ENCODE results near the gene ZMIZ1. TPM values are rescaled to one million over a fixed set of nuclear protein-coding genes. Genes with fewer than 3 reads are reported as not detected.

The ZMIZ1 gene
- total RNA-seq, 4 donors from 2014 or later, result 65.5 to 88.2 (median 69.3) TPM

- peaks cover 0 to 82% (median 33%) of the 10 kb centered on the region in 4 donors for H3K4me1 ChIP-seq
- whole genome bisulfite sequencing, 2 donors, result 60 to 64% methylated on average over 5 of the region's 5 CpGs
- DNase-seq (ENCODE audit: low spot score in 2 of 2), result no peak
- TF ChIP-seq POLR2A (IDR thresholded peaks at IDR 0.05) (no peak), EP300 (IDR thresholded peaks at IDR 0.05) (no peak), CTCF (IDR thresholded peaks at IDR 0.05) (no peak)
- H3K27me3 ChIP-seq, result no peaks in the 10 kb centered on the region
- H3K27ac ChIP-seq, result peak overlapping the region in 2 of 4 donors; percentile 20 to 67
- H3K9me3 ChIP-seq, result no peaks in the 10 kb centered on the region
- H3K4me3 ChIP-seq, result no peak overlapping the region
- H3K36me3 ChIP-seq, result peaks cover 0 to 46% (median 0%) of the 10 kb centered on the region in 3 donors
These were observed 104.1 kb downstream of the ZMIZ1 start for GRCh38 chr10:79172881-79173280.

GRCh38 chr10:79173582-79174262 lies 105.0 kb downstream of the ZMIZ1 start:
- H3K27ac ChIP-seq, result no peak overlapping the region
- DNase-seq (ENCODE audit: low spot score in 2 of 2), result no peak
- no peak overlapping the region for H3K4me3 ChIP-seq
- no peaks in the 10 kb centered on the region for H3K9me3 ChIP-seq
- 91 to 96% methylated on average over 10 of the region's 10 CpGs for WGBS, 2 donors
- peaks cover 0 to 37% (median 0%) of the 10 kb centered on the region in 3 donors for H3K36me3 ChIP-seq
- no peak for TF ChIP-seq CTCF (IDR thresholded peaks at IDR 0.05)
- TF ChIP-seq EP300 (IDR thresholded peaks at IDR 0.05), result no peak
- no peak for TF ChIP-seq POLR2A (IDR thresholded peaks at IDR 0.05)
- peaks cover 0 to 90% (median 42%) of the 10 kb centered on the region in 4 donors for H3K4me1 ChIP-seq
- H3K27me3 ChIP-seq, result no peaks in the 10 kb centered on the region

- H3K27ac ChIP-seq, result peak overlapping the region in 3 of 4 donors; percentile 2 to 57 (median 50)
- peaks cover 0 to 14% (median 0%) of the 10 kb centered on the region in 3 donors for H3K36me3 ChIP-seq
- DNase-seq (ENCODE audit: low spot score in 2 of 2), result no peak
- H3K4me1 ChIP-seq, result peaks cover 0 to 100% (median 59%) of the 10 kb centered on the region in 4 donors
- H3K9me3 ChIP-seq, result no peaks in the 10 kb centered on the region
- TF ChIP-seq CTCF (IDR thresholded peaks at IDR 0.05) (no peak), EP300 (IDR thresholded peaks at IDR 0.05) (no peak), POLR2A (IDR thresholded peaks at IDR 0.05) (no peak)
- H3K4me3 ChIP-seq, result no peak overlapping the region
- WGBS, 2 donors, result 49% methylated on average over 10 of the region's 10 CpGs
- H3K27me3 ChIP-seq, result no peaks in the 10 kb centered on the region
These were observed 107.3 kb downstream of the ZMIZ1 start for GRCh38 chr10:79176052-79176501.

GRCh38 chr10:79176949-79177602 lies 108.3 kb downstream of the ZMIZ1 start:
- TF ChIP-seq POLR2A (IDR thresholded peaks at IDR 0.05), result no peak
- no peak for TF ChIP-seq CTCF (IDR thresholded peaks at IDR 0.05)
- no peak for TF ChIP-seq EP300 (IDR thresholded peaks at IDR 0.05)
- no peak overlapping the region for H3K4me3 ChIP-seq
- WGBS, 2 donors, result 56 to 63% methylated on average over 15 to 16 of the region's 18 CpGs
- peaks cover 0 to 100% (median 68%) of the 10 kb centered on the region in 4 donors for H3K4me1 ChIP-seq
- H3K36me3 ChIP-seq, result peaks cover 0 to 7% (median 0%) of the 10 kb centered on the region in 3 donors
- DNase-seq (ENCODE audit: low spot score in 2 of 2), result no peak
- H3K9me3 ChIP-seq, result no peaks in the 10 kb centered on the region
- peak overlapping the region in 2 of 4 donors; percentile 57 to 71 for H3K27ac ChIP-seq
- H3K27me3 ChIP-seq, result no peaks in the 10 kb centered on the region

GRCh38 chr10:79178070-79178576 lies 109.4 kb downstream of the ZMIZ1 start:
- Histone ChIP-seq H3K4me1 (peaks cover 0 to 100% (median 78%) of the 10 kb centered on the region in 4 donors), H3K27ac (peak overlapping the region in 2 of 4 donors; percentile 71 to 81), H3K27me3 (no peaks in the 10 kb centered on the region), H3K9me3 (no peaks in the 10 kb centered on the region), H3K4me3 (no peak overlapping the region), H3K36me3 (peaks cover 0 to 7% (median 0%) of the 10 kb centered on the region in 3 donors)
- TF ChIP-seq POLR2A (IDR thresholded peaks at IDR 0.05) (no peak), EP300 (IDR thresholded peaks at IDR 0.05) (no peak), CTCF (IDR thresholded peaks at IDR 0.05) (no peak)
- DNase-seq (ENCODE audit: low spot score in 2 of 2), result no peak
- 92 to 93% methylated on average over 6 to 8 of the region's 8 CpGs for WGBS, 2 donors
